ENCODE measurements around the gene POLR1A.
"Not testable (repeated sequence)": the region's sequence is repeated elsewhere in the genome, so short reads cannot be mapped to it uniquely, and the experiment has no call there.

The POLR1A gene

GRCh38 chr2:85995648-85996529 lies 109.8 kb downstream of the POLR1A start:
- TF ChIP-seq, protein P1, sequence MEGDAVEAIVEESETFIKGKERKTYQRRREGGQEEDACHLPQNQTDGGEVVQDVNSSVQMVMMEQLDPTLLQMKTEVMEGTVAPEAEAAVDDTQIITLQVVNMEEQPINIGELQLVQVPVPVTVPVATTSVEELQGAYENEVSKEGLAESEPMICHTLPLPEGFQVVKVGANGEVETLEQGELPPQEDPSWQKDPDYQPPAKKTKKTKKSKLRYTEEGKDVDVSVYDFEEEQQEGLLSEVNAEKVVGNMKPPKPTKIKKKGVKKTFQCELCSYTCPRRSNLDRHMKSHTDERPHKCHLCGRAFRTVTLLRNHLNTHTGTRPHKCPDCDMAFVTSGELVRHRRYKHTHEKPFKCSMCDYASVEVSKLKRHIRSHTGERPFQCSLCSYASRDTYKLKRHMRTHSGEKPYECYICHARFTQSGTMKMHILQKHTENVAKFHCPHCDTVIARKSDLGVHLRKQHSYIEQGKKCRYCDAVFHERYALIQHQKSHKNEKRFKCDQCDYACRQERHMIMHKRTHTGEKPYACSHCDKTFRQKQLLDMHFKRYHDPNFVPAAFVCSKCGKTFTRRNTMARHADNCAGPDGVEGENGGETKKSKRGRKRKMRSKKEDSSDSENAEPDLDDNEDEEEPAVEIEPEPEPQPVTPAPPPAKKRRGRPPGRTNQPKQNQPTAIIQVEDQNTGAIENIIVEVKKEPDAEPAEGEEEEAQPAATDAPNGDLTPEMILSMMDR (IDR thresholded peaks at IDR 0.05; ENCODE audit: insufficient read depth, low read depth, low read length, missing control alignments), result no peak
- no peak for DNase-seq (ENCODE audit: low read depth)
- no peak overlapping the region for H3K4me3 ChIP-seq (ENCODE audit: low read depth, low read length)

DNA sequence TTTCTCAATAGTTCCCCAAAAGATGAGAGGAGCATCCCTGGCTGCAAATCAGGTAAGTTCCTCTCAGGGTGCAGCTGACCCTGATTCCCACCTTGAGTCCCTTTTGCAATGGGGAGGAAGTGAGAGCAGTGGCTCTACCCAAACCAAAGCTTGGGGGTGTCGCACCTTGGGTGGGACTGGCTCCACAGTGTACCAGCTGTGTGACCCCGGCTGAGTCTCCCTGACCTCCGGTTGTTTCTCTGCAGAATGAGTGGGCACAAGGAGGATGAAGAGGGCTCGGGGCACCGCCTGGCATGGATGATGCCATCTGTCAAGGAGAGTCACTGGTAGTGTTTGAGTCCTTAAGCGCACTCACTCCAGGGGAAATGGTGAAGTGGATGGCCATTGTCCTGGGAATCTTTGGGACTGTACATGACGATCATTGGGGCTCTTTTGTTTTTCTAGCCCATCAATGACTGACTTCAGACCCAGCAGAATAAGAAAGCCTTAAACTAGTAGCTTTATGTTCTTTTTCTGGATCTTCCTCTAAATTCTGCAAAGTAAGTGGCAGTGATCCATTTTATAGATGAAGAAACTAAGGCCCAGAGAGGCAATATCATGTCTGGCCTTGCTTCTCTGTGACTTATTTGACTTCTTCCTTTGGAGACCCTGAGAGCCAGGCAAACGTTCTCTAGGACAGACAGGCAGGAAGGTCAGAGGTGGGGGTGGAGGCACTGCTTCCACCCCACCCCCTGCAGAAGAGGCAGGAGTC lies 110.6 kb downstream of the POLR1A start:
- TF ChIP-seq, protein P1 (IDR thresholded peaks at IDR 0.05; ENCODE audit: insufficient read depth, low read depth, low read length, missing control alignments), result no peak
- no peak overlapping the region for H3K4me3 ChIP-seq (ENCODE audit: low read depth, low read length)
- peak; percentile 50 for DNase-seq (ENCODE audit: low read depth)

DNA sequence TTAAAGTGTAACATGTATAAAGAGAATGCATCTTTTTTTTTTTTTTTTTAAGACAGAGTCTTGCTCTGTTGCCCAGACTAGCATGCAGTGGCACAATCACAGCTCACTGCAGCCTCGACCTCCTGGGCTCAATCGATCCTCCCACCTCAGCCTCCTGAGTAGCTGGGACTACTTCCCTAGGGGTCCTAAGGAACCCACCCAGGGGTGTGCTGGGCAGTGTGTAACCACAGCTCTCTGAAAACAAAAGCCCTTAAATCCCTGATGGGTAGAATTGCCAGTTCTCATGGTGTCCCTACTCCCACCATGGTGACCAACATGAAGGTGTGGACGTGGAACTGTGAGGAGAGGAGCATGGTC lies 111.3 kb downstream of the POLR1A start:
- DNase-seq (ENCODE audit: low read depth), result peak; percentile 20
- no peak overlapping the region for H3K4me3 ChIP-seq (ENCODE audit: low read depth, low read length)
- TF ChIP-seq, protein P1 (IDR thresholded peaks at IDR 0.05; ENCODE audit: insufficient read depth, low read depth, low read length, missing control alignments), result no peak

GRCh38 chr2:85992611-85993010 lies 113.1 kb downstream of the POLR1A start:
- no peak for DNase-seq (ENCODE audit: low read depth)
- TF ChIP-seq, protein P1 (IDR thresholded peaks at IDR 0.05; ENCODE audit: insufficient read depth, low read depth, low read length, missing control alignments), result no peak
- no peak overlapping the region for H3K4me3 ChIP-seq (ENCODE audit: low read depth, low read length)

DNA sequence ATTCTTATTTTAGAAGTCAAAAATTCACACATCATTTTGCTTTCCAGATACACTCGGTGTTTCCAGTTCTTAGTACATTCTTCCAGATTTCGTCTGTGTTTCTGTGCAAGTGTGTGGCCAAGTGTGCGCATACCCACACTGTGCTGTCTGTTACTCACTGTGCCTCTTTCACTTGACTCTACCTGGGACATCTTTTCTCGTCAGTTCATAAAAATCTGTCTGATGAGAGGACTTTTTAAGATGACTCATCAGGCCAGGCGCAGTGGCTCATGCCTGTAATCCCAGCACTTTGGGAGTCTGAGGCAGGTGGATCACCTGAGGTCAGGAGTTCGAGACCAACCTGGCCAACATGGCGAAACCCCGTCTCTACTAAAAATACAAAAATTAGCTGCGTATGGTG lies 113.6 kb downstream of the POLR1A start:
- H3K4me3 ChIP-seq (ENCODE audit: low read depth, low read length), result not testable (repeated sequence)

DNA sequence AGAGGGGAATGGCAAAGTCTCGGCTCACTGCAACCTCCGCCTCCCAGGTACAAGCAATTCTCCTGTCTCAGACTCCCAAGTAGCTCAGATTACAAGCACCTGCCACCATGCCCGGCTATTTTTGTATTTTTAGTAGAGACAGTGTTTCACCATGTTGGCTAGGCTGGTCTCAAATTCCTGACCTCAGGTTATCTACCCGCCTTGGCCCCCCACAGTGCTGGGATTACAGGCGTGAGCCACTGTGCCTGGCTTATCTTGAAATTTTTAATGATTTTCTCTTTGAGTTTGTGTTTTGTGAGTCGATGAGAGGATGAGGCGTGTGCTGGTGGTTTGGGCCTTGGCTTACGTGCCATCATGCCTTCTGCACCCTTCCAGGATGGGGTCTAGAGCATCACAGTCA lies 115.6 kb downstream of the POLR1A start:
- TF ChIP-seq, protein P1 (IDR thresholded peaks at IDR 0.05; ENCODE audit: insufficient read depth, low read depth, low read length, missing control alignments), result no peak
- H3K4me3 ChIP-seq (ENCODE audit: low read depth, low read length), result no peak overlapping the region
- no peak for DNase-seq (ENCODE audit: low read depth)

More for the DNA sequence above, 113.6 kb downstream of the POLR1A start:
- not testable (repeated sequence) for DNase-seq (ENCODE audit: low read depth)

DNA sequence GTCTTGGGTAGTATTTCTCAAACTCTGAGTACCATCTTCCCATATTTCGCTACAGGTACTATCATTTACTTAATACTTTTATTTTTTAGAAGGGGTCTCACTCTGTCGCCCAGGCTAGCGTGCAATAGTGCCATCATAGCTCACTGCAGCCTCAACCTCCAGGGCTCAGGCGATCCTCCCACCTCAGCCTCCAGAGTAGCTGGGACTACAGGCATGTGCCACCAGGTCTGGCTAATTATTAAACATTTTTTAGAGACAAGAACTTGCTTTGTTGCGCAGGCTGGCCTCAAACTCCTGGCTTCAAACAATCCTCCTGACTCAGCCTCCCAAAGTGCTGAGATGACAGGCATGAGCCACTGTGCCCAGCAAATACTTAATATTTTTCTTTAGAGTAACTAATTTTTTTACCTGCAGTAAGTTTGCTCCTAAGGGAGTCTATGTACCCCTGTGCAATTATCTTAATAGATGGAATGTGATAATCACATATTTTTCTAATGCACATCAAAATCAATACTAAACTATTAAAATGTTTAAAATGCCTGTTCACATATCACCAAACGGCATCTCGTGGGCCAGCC lies 116.3 kb downstream of the POLR1A start:
- TF ChIP-seq, protein P1 (IDR thresholded peaks at IDR 0.05; ENCODE audit: insufficient read depth, low read depth, low read length, missing control alignments), result no peak
- H3K4me3 ChIP-seq (ENCODE audit: low read depth, low read length), result no peak overlapping the region
- DNase-seq (ENCODE audit: low read depth), result no peak
